K562 treated with DMSO at 1 percent for 12 hours (cell line): ENCODE results near the gene TMEM79. TPM values are rescaled to one million over a fixed set of nuclear protein-coding genes. Genes with fewer than 3 reads are reported as not detected.

ENCODE experiments used
- total RNA-seq: library from RNA; unstranded; fragments of 300-600 nt; gene quantifications from 2 replicates; pipeline ENCODE4 v1.2.3, GENCODE V29; 2022; ENCODE audit not compliant: insufficient read depth

TMEM79 gene
- total RNA-seq = 3.2 and 7.2 TPM in 2 replicates

GRCh38 chr1:156284112-156284511, at the start of gene TMEM79:
Gene TMEM79 (plus strand): TSS chr1:156284325. CDS start chr1:156285227, 902 bp downstream.

GRCh38 chr1:156241926-156242325, 42.2 kb upstream of the TMEM79 start, which contains the start of gene BGLAP:
Gene BGLAP (plus strand): TSS chr1:156242184. CDS start chr1:156242232, 48 bp downstream.

GRCh38 chr1:156247460-156248322, 36.4 kb upstream of the TMEM79 start, which contains the start of gene PAQR6:
Gene PAQR6 (minus strand): TSS chr1:156248056. CDS start chr1:156246731, 1,325 bp downstream.

GRCh38 chr1:156282479-156283222, 1.5 kb upstream of the TMEM79 start, which contains the start of gene SMG5:
Gene SMG5 (minus strand): TSS chr1:156282825. CDS start chr1:156282680, 145 bp downstream.

GRCh38 chr1:156295391-156295947, 11.3 kb downstream of the TMEM79 start, which contains the start of gene GLMP:
Gene GLMP (minus strand): TSS chr1:156295679. CDS start chr1:156295645, 34 bp downstream.

GRCh38 chr1:156298852-156299357, 14.8 kb downstream of the TMEM79 start, which contains the start of gene VHLL:
Gene VHLL (minus strand): TSS chr1:156299307. CDS start chr1:156299189, 118 bp downstream.

GRCh38 chr1:156338180-156338976, 54.3 kb downstream of the TMEM79 start, which contains the start of the genes CCT3 and TSACC:
Gene CCT3 (minus strand): TSS chr1:156338292. CDS start chr1:156338184, 108 bp downstream.
Gene TSACC (plus strand): TSS chr1:156338526. CDS start chr1:156339758, 1,232 bp downstream.

Other genes starting within 250 kb of the TMEM79 start
- gene UBQLN4, start 230.5 kb upstream of the TMEM79 start, total RNA-seq = 23.4 and 46.6 TPM in 2 replicates
- 90.5 and 94.8 TPM in 2 replicates for gene LAMTOR2, start 229.5 kb upstream of the TMEM79 start, total RNA-seq
- gene RAB25, start 223.2 kb upstream of the TMEM79 start, total RNA-seq = not detected in 2 replicates
- 0.96 and 5.5 TPM in 2 replicates for gene MEX3A, start 201.9 kb upstream of the TMEM79 start, total RNA-seq
- 239 and 270 TPM in 2 replicates for gene LMNA, start 169.6 kb upstream of the TMEM79 start, total RNA-seq
- gene SEMA4A, start 130.7 kb upstream of the TMEM79 start, total RNA-seq = 1.6 TPM in 1 of 2 replicates, not detected in the other
- 9.3 and 18.5 TPM in 2 replicates for gene SLC25A44, start 90.2 kb upstream of the TMEM79 start, total RNA-seq
- 96.6 and 113 TPM in 2 replicates for gene PMF1, start 71.3 kb upstream of the TMEM79 start, total RNA-seq
- not detected in 2 replicates for gene BGLAP, start 42.1 kb upstream of the TMEM79 start, total RNA-seq
- 4.1 and 4.5 TPM in 2 replicates for gene PAQR6, start 36.3 kb upstream of the TMEM79 start, total RNA-seq
- gene SMG5, start 1.5 kb upstream of the TMEM79 start, total RNA-seq = 36.7 and 73.9 TPM in 2 replicates
- 33.1 and 35.7 TPM in 2 replicates for gene GLMP, start 11.4 kb downstream of the TMEM79 start, total RNA-seq
- gene VHLL, start 15.0 kb downstream of the TMEM79 start, total RNA-seq = not detected in 2 replicates
- 311 and 326 TPM in 2 replicates for gene CCT3, start 54.0 kb downstream of the TMEM79 start, total RNA-seq
- 3.8 TPM in 1 of 2 replicates, not detected in the other for gene TSACC, start 54.2 kb downstream of the TMEM79 start, total RNA-seq
- not detected in 2 replicates for gene RHBG, start 84.9 kb downstream of the TMEM79 start, total RNA-seq
- gene MEF2D, start 216.4 kb downstream of the TMEM79 start, total RNA-seq = 3.6 and 12.6 TPM in 2 replicates